Activated naive CD4-positive, alpha-beta T cell treated with Interleukin-2 at 50 U/mL for 16 hours (primary cell): ENCODE data around the gene TBX4.

Experiments used
- DNase-seq: peaks from one replicate; pipeline ENCODE4 v3.0.0-alpha.2; 2020

TBX4 gene

DNA sequence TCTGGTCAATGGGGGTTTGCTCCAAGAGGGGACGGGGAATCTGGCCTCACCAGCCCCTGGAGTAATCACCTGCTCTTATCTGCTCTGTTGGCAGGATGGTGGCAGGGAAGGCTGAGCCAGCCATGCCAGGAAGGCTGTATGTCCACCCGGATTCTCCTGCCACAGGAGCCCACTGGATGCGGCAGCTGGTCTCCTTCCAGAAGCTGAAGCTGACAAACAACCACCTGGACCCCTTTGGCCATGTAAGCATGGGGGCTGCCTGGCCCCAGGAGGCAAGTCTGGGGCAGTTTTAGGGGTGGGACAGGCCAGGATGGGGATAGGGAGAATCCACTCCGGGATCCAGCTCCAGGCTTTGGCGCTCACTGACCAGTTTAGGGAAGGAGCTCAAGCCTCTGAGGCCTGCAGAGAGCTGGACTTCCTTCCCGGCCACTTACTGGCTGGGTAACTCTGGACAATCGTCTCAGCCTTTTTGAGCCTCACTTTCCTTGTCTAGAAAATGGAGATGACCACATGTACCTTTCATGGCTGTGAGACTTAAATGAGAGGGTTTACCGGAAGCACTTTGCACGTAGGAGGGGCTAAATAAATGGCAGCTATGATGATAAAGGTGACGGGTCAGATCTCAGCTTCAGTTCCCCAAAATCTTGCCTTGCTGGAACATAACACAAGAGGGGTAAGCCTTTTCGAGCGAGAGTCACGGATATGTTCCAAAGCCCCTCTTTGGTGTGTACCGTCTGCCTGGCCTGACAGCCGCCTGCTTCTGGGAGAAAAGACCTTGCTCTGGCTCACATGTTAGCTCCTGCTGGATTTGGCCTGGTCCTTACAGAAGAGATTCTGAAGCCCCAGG, 15.4 kb downstream of the TBX4 start:
- no peak for DNase-seq

DNA sequence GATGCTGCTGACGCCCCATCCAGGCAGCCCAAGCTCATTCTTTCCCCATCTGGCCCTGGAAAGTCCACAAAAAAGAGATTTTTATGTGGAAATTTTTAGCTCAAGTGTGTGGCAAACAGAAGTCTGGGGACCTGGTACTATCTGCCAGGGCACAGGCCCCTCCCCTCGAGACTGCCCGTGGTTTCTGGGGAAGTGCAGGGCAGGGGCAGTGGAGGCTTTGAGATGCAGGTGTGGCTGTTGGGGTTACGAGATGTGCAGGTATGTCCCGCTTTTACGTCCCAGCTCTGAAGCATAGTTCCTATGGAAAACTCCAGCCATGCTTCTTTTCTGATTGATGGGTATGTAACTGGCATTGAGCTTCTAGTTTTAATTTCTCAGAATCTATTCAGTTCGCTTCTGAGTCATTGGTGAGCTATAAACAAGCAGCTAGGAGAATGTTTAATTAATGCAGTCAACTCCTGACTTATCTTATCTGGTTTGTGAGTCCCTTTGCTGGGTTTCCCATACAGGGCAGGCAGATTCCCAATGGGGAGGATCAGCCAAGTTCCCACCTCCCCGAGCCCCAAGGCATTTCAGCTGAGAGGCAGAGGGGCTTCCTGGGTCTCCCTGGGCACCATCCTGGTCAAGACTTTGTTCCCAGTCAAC, 16.2 kb downstream of the TBX4 start:
- DNase-seq = no peak

- DNase-seq = no peak
These were observed 17.3 kb downstream of the TBX4 start for GRCh38 chr17:61469474-61469873.

GRCh38 chr17:61469949-61470348, 17.7 kb downstream of the TBX4 start:
- no peak for DNase-seq

- DNase-seq = no peak
These were observed 18.4 kb downstream of the TBX4 start for GRCh38 chr17:61470530-61471136.

GRCh38 chr17:61474235-61474927, 22.2 kb downstream of the TBX4 start:
- DNase-seq = no peak

DNA sequence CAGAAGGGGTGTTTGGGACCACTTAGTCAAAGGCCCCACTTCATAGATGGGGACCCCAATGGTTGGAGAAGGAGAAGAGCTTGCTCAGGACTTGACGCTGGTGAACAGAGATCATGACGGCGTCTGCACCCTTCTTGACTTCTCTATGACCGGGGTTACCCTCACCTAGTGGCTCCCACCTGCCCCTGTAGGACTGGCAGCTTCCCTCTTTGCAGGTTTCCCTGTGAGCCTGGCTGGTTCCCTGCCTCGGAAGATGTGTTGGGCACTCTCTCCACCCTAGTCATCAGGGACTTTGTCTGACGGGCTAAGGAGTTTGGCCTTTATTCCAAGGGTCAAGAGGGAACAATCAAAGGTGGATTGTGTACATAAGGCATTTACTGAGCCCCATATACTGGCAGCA, 22.7 kb downstream of the TBX4 start:
- DNase-seq = no peak

DNA sequence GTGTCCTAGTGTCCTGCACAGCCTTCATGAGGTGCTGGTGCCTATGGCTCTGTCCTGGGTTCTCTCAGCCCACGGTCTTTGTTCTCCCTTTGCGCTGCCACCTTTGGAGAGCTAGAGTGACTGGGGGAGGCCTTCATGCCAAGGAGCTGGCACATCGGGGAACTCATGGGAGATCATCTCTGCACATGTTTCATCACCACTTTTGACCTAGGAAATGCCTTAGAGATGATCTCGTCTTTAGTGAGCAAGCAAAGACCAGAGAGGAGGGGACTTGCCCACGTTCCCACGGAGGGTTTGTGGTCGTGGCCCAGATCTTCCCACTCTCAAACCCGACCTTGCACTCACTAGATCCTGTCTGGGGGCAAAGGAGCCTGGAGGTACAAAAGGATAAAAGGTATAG, 23.5 kb downstream of the TBX4 start:
- DNase-seq = no peak

- no peak for DNase-seq
These were observed 24.4 kb downstream of the TBX4 start for GRCh38 chr17:61476476-61477203.

GRCh38 chr17:61477204-61477834, 25.1 kb downstream of the TBX4 start:
- DNase-seq = no peak

GRCh38 chr17:61478026-61478789, 26.0 kb downstream of the TBX4 start:
- no peak for DNase-seq

DNA sequence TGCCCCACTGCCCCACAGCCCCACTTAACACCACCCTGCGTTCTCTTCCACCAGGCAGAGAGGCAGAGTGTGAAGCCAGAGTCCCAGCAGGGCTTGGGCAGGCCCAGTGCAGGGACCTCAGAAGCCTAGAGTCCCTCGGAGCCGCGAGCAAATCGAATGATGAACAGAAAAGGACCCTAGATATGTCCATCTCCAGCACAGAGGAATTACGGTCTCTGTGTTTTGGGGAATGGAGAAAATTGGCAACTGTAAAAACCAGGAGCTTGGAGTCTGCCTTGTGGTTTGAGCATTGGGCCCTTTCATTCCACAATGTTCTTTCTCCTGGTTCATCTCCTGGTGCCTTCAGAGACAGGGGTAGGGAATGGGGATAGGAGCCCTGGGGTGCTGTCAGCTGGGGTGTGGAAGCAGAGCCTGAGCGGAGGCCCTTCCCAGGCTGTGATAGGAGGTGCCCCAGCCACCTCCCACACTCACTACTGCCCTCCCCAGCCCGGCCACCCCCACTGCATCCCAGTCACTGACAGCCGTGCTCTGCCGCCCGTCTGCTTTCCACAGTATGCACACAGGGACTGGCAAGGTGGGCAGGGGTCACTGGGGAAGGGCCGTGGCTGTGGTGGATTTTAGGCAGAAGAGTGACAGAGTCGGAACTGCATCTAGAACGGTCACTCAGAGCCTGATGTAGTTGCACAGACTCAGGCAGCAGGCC, 26.7 kb downstream of the TBX4 start:
- no peak for DNase-seq

DNA sequence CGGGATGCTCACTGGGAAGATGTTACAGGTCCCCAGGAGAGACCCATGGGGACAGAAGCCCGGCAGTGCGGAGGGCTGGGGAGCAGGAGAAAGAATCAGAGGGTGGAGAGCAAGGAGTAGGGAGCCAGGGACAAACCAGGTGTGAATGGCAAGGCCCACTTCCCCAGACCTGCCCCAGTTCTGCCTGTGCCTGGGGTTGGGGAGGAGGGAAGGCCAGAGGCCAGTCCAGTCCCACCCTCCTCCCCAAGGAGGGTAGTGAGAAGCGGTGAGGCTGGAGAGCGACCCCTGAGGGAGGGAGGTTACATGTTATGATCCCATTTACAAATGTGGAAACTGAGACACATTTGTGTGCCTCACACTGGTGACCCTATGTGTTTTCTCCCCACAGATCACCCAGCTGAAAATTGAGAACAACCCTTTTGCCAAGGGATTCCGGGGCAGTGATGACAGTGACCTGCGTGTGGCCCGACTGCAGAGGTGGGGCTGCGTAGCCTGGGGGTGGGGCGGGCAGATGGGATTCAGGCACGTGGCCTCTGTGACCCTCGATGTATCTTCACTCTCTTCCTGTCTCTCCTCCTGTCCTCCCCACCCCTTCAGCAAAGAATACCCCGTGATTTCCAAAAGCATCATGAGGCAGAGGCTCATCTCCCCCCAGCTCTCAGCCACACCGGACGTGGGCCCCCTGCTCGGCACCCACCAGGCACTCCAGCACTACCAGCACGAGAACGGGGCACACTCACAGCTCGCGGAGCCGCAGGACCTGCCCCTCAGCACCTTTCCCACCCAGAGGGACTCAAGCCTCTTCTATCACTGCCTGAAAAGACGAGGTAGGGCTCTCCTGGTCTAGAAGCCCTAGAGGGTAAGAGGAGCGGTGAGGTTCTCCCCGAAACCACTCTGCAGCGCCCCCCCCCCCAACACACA, 27.5 kb downstream of the TBX4 start:
- no peak for DNase-seq

DNA sequence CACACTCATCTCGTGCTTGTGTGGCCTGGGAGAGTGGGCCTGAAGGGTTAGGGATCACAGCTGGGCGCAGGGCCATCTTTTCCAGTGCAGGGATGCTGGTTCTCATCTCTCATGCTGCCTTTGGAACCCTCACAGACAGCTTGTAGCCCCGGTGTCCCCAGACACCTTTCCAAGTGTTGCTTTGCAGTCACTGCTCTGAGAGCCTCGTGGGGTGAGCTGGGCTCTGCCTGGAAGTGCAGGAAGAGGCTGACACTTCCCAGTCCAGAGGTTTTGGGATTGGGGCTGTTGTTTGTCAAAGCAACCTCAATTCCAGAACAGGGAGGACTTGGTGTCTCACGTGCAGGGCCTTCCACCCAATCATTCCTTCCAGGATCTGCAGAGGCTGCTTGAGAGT, 28.2 kb downstream of the TBX4 start:
- DNase-seq = no peak

DNA sequence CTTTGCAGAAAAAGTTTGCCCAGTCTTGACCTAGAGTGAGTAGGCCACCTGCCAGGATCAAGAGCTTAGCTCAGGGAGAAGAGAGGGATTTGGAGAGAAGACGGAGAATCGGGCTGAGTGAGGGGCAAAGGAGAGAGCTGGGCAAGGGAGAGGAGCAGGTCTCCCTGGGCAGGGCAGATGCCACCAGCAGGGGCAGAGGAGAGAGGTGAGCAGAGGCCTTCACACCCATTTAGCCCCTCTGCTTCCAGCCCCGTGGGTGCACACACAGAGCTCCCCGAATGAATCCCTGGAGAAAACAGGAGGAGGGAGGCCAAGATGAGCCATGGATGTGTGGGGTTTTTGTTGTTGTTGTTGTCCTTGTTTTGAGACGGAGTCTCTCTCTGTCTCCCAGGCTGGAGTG, 29.2 kb downstream of the TBX4 start:
- DNase-seq = no peak

- no peak for DNase-seq
These were observed 30.2 kb downstream of the TBX4 start for GRCh38 chr17:61482467-61482866.

GRCh38 chr17:61483778-61484116, 31.5 kb downstream of the TBX4 start:
- DNase-seq = no peak

GRCh38 chr17:61484174-61484573, 32.0 kb downstream of the TBX4 start:
- no peak for DNase-seq

DNA sequence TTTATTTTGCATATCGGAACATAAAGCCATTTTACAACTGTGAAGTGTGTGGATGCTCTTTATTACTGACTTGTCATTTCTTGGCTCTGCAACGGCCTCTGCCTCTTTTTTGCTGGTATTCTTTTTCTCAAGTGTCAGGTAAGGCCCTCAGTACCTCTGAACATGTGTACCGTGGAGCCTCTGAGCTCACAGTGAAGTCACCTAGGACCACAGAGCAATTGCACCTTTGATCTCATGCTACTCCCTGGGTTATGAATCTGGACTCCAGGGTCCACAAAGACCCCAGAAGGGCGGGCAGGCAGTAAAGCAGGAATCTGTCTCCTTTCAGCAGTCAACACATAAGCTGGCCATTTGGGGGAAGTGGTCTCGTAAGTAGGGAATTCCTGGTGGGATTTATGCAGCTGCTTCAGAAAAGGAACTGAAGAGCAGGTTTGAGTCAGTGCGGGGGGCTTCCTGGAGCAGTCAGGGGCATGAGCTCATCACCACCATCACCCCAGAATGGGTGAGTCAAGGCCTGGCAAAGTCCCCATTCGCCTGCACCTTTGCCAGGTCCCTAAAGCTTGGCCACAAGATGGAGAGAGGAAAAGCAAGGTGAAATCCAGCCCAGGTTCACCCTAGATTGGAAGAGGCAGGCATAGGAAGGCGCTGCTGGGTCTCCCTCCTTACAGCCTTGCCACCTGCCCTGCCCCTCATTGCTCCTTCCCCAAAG, 33.0 kb downstream of the TBX4 start:
- DNase-seq = no peak
